Rectal smooth muscle tissue (tissue), 1 donor: ENCODE results near the gene TAT.
"Not testable (repeated sequence)": the region's sequence is repeated elsewhere in the genome, so short reads cannot be mapped to it uniquely, and the experiment has no call there.

Experiments
- H3K27ac ChIP-seq: one replicate; pipeline ENCODE4 v1.7.0; 2013; ENCODE audit warnings: low read depth, low read length, inconsistent platforms
- H3K27me3 ChIP-seq: one replicate; pipeline ENCODE4 v1.7.0; 2013; ENCODE audit warnings: low read length; ENCODE audit not compliant: control insufficient read depth, insufficient read depth
- H3K36me3 ChIP-seq: one replicate; pipeline ENCODE4 v1.7.0; 2013; ENCODE audit warnings: low read length; ENCODE audit not compliant: control insufficient read depth, insufficient read depth
- H3K4me1 ChIP-seq: one replicate; pipeline ENCODE4 v1.7.0; 2013; ENCODE audit warnings: low read length; ENCODE audit not compliant: control insufficient read depth, insufficient read depth
- H3K4me3 ChIP-seq: one replicate; pipeline ENCODE4 v1.7.0; 2013; ENCODE audit warnings: low read length
- H3K9ac ChIP-seq: one replicate; pipeline ENCODE4 v1.7.0; 2013; ENCODE audit warnings: low read length

TAT gene

DNA sequence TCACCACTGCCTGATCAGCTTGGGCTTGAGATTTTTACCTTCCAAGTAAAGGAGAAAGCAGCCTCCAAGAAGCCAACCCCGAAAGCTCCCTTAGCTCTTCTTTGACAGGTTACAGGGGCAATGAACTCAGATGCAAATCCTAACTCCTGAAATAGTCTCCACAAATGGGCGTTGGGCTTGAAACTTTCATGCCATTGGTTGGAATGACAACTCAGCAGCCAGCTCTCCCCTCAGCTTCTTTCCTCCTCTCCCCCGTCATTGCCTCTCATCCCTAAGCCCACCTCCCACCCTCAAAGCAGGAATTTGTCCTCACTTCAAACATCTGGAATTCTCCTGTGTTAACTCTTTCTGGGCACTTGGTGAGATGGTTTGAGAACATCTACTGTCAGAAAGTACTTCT is at the start of gene TAT:
TSS of gene TAT (minus strand) at position 122 of the 400 bp plus-strand sequence. CDS start 677 bp downstream, outside the sequence.
- Histone ChIP-seq H3K36me3 (no peaks in the 10 kb centered on the region), H3K27ac (no peak within 1 kb of the TSS), H3K4me3 (no peak within 1 kb of the TSS), H3K9ac (no peak within 1 kb of the TSS), H3K27me3 (no peaks in the 10 kb centered on the region), H3K4me1 (no peaks in the 10 kb centered on the region)

GRCh38 chr16:71626018-71626857 is 49.3 kb upstream of the TAT start, which contains the start of gene MARVELD3:
MARVELD3 (plus strand) TSS chr16:71626184; CDS start chr16:71626230, 46 bp downstream.
- Histone ChIP-seq H3K27ac (no peak within 1 kb of the TSS), H3K9ac (peak within 1 kb of the TSS; percentile 24), H3K4me3 (peak within 1 kb of the TSS; percentile 65), H3K36me3 (no peaks in the 10 kb centered on the region), H3K27me3 (peaks cover 5% of the 10 kb centered on the region), H3K4me1 (no peaks in the 10 kb centered on the region)

GRCh38 chr16:71625113-71625850 is 48.4 kb upstream of the TAT start:
- Histone ChIP-seq H3K4me1 (no peaks in the 10 kb centered on the region), H3K27ac (no peak overlapping the region), H3K9ac (no peak overlapping the region), H3K36me3 (no peaks in the 10 kb centered on the region), H3K4me3 (no peak overlapping the region), H3K27me3 (peaks cover 5% of the 10 kb centered on the region)

DNA sequence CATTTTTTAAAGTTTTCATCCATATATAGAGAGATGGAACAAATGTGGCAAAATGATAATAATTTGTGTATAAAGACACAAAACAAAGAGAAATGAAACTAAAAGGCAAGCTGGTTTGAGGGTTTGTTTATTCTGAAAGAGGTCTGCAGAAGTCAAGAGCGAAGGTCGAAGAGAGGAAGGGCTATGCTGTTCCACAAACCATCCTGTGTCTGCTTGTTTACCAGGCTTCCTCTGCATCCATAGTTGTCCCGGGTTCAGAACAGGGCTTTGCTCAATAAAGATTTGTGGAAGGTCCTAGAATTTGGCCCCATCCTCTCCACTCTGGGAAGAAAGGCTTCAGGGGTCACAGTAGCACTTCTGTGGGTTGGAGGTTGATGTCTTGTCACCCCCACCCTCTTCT is 46.7 kb upstream of the TAT start:
- Histone ChIP-seq H3K4me3 (no peak overlapping the region), H3K36me3 (no peaks in the 10 kb centered on the region), H3K4me1 (no peaks in the 10 kb centered on the region), H3K27ac (no peak overlapping the region), H3K27me3 (peaks cover 2% of the 10 kb centered on the region), H3K9ac (no peak overlapping the region)

- H3K9ac ChIP-seq, result no peak overlapping the region
- no peak overlapping the region for H3K27ac ChIP-seq
- H3K27me3 ChIP-seq, result peaks cover 2% of the 10 kb centered on the region
- no peaks in the 10 kb centered on the region for H3K4me1 ChIP-seq
- H3K36me3 ChIP-seq, result no peaks in the 10 kb centered on the region
- no peak overlapping the region for H3K4me3 ChIP-seq
Measured at GRCh38 chr16:71622088-71622487, 45.2 kb upstream of the TAT start.

DNA sequence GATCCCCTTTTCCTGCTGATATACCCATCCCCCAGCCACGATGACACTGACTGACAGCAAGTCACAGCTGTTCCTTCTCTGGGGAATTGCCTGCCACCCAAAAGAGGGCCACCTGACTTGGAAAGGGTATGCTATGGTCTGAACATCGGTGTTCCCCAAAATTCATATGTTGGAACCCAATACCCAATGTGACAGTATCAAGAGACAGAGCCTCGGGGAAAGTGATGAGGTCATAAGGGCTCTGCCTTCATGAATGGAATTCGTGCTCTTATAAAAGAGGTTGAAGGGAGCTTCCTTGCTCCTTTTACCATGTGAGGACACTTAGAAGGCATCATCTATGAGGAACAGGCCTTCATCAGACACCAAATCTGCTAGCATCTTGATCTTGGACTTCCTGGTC is 41.5 kb upstream of the TAT start:
- Histone ChIP-seq H3K4me3 (no peak overlapping the region), H3K36me3 (no peaks in the 10 kb centered on the region), H3K27me3 (no peaks in the 10 kb centered on the region), H3K9ac (no peak overlapping the region), H3K27ac (no peak overlapping the region), H3K4me1 (no peaks in the 10 kb centered on the region)

DNA sequence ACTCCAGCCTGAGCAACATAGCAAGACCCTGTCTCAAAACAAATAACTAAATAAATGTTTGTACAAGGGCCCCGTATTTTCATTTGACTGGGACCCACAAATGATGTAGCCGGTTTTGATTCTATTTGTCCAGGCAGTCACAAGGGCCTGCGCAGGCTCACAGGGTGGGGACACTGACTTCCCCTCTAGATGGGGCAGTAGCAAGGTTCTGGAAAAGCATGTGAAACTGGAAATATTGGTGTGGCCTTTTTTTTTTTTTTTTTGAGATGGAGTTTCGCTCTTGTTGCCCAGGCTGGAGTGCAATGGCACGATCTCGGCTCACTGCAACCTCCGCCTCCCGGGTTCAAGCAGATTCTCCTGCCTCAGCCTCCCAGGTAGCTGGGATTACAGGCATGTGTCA is 38.1 kb upstream of the TAT start:
- not testable (repeated sequence) for H3K36me3 ChIP-seq, H3K27me3 ChIP-seq, H3K27ac ChIP-seq

GRCh38 chr16:71610936-71611871 is 34.3 kb upstream of the TAT start:
- no peaks in the 10 kb centered on the region for H3K4me1 ChIP-seq
- no peaks in the 10 kb centered on the region for H3K27me3 ChIP-seq
- no peak overlapping the region for H3K4me3 ChIP-seq

More for the DNA sequence above, 38.1 kb upstream of the TAT start:
- H3K4me1 ChIP-seq, H3K9ac ChIP-seq, H3K4me3 ChIP-seq: not testable (repeated sequence)

GRCh38 chr16:71610447-71610846 is 33.6 kb upstream of the TAT start:
- no peaks in the 10 kb centered on the region for H3K36me3 ChIP-seq
- no peak overlapping the region for H3K27ac ChIP-seq
- H3K4me3 ChIP-seq, result no peak overlapping the region
- H3K9ac ChIP-seq, result no peak overlapping the region
- H3K27me3 ChIP-seq, result no peaks in the 10 kb centered on the region
- H3K4me1 ChIP-seq, result no peaks in the 10 kb centered on the region

More at GRCh38 chr16:71610936-71611871, 34.3 kb upstream of the TAT start:
- Histone ChIP-seq H3K9ac (no peak overlapping the region), H3K27ac (no peak overlapping the region), H3K36me3 (no peaks in the 10 kb centered on the region)

DNA sequence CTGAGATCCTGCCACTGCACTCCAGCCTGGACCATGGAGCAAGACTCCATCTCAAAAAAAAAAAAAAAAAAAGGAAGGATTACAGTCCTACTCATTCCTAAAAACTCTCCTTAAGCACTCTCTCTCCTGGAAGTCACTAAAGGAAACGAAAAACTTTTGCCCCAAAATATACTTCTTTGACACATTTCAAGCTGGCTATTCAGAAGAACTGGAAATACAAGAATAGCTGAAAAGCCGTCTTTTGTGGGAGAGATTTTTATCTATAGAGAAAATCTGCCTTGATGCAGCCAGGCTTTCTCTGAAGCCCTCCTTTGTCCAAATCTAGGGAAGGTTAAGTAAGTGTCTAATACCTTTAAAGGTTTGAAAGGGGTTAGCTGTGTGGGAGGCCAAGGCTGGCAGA is 32.2 kb upstream of the TAT start:
- no peaks in the 10 kb centered on the region for H3K36me3 ChIP-seq
- no peaks in the 10 kb centered on the region for H3K27me3 ChIP-seq
- H3K9ac ChIP-seq, result no peak overlapping the region
- no peak overlapping the region for H3K27ac ChIP-seq
- no peaks in the 10 kb centered on the region for H3K4me1 ChIP-seq
- no peak overlapping the region for H3K4me3 ChIP-seq

DNA sequence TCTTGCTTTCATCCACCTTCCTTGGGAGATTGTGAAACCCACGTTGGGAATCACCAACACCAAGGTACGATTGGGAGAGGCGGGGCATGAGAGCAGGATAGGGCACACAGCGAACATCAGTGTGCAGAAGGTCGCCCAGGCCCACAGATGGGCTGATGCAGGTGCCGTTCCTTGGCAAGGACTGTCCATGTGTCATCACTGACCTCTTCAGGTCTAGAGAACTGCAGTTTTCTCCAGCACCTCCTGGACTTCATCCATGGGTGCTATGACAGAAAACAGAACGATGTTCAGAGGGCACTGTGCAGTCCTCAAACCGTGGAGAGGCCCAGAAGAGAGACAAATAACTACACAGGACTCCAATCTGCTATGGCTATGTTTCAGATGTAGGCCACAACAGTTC is 23.9 kb upstream of the TAT start:
- Histone ChIP-seq H3K4me1 (no peaks in the 10 kb centered on the region), H3K36me3 (no peaks in the 10 kb centered on the region), H3K9ac (no peak overlapping the region), H3K27me3 (no peaks in the 10 kb centered on the region), H3K27ac (no peak overlapping the region), H3K4me3 (no peak overlapping the region)

- H3K27ac ChIP-seq, H3K27me3 ChIP-seq, H3K4me3 ChIP-seq, H3K4me1 ChIP-seq, H3K36me3 ChIP-seq, H3K9ac ChIP-seq: not testable (repeated sequence)
Measured at GRCh38 chr16:71598426-71598825, 21.5 kb upstream of the TAT start.
